NCI-H1417 treated with DMSO at 0.1 percent for 48 hours (cell line): Measurements from ENCODE around the gene TBC1D21.

Experiments used
- DNase-seq: peaks from one replicate; lab custom pipeline; 2025; lab: John Stamatoyannopoulos, UW

TBC1D21 gene

GRCh38 chr15:73889053-73889761, 15.8 kb downstream of the TBC1D21 start:
- no peak for DNase-seq

GRCh38 chr15:73889762-73890124, 16.4 kb downstream of the TBC1D21 start:
- DNase-seq: no peak

DNA sequence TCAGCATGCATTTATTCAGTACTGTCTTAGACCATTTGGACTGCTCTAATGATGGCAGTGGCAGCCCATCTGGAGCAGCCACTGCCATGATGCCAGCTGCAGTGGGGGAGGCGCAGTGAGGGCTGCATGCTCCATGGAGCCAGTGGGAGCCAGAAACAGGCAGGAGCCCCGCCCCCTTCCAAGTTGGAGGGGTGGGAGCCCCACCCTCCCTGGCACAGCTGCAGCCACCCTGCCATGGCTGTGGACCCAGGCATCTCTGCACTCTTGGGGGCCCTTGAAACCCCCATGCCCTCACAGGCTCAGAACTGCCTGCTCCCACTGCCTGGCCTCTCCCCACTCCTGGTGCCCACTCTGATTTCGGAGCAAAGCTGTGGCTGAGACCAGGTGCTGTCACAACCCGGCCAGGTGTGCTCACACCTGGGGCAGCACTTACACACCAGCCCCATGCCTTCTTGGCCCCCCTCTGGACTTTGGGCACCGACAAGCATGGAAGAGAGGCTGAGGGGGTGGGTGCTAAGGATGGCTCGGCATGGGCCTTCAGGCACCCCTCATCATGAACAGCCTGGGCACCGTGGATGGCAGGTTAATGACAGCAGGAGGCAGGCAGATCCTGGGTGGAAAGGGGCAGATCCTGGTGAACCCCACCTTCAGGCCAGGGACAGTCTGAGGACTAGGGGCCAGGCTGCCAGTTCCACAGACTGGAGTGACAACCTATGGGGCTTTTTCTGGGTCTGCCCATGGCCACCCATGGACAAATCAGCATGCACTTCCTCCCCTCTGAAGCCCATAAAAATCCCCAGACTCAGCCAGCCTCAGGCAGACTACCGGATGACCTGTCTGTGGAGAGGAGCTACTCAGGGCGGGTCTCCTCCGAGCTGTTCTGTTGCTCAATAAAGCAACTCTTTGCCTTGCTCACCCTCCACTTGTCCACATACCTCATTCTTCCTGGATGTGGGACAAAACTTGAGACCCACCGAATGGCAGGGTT, 18.3 kb downstream of the TBC1D21 start:
- no peak for DNase-seq

DNA sequence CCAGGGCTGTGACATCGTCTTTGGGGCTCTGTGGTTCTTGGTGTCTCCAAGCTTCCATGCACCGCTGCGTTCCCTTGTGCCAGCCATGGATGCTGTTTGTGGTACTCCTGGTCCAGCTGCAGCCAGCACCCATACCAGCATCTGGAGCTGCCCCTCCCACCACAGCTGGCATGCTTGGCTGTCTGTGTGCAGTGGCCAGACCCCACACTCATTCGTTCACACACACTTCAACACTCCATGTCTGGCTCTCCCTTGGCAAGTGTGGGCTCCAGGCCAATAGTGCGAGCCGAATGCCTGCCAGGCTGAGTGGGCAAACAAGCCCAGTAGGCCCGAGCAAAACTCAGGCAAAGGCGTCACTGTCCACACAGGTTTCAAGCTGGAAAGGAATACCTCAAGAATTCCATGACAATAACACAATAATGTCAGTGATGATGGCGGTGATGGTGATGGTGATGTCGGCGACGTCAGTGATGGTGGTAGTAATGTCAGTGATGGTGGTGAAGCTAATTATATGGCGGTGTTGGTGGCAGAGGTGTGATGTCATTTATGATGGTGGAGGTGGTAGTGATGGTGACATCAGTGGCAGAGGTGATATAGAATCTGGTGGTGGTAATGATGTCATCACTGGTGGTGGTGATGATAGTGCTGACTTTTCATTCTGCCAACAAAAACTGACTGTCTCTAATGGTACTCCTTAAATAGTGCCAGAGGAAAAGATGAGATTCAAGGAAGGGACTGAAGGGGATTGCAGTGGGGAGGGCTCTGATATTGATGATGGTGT, 19.3 kb downstream of the TBC1D21 start:
- DNase-seq: no peak

DNA sequence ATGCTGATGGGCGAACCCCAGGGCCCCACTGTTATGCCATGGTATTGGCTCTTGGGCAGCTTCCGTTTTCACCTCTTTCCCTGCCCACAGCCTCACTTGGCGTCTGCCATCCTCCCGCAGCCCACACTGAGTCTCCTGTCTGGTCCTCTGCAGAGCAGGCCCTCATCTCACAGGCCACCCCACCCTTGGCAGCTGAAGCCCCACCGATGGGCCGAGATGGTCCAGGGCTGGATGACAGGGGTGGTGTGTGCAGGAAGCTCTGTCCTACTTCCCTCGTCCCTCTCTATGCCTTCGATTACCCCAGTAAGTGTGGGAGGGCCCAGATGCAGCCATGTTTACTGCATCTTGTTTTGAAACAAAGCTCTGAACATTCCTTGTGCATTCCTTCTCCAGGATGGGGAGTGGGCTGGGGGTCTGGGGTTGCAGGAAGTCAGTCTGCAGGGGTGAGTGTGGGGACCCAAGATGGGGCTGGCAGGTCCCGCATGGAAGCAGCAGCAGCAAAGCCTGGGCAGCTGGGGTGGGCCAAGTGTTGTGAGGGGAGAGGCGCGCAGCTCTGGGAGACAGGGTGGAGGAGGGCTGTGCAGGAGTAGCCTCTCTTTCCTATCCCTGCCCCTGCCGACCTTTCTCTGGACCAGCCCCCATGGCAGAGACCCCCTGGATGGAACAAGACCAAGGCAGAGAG, 20.9 kb downstream of the TBC1D21 start:
- no peak for DNase-seq

GRCh38 chr15:73897441-73898261, 24.3 kb downstream of the TBC1D21 start:
- DNase-seq: no peak

DNA sequence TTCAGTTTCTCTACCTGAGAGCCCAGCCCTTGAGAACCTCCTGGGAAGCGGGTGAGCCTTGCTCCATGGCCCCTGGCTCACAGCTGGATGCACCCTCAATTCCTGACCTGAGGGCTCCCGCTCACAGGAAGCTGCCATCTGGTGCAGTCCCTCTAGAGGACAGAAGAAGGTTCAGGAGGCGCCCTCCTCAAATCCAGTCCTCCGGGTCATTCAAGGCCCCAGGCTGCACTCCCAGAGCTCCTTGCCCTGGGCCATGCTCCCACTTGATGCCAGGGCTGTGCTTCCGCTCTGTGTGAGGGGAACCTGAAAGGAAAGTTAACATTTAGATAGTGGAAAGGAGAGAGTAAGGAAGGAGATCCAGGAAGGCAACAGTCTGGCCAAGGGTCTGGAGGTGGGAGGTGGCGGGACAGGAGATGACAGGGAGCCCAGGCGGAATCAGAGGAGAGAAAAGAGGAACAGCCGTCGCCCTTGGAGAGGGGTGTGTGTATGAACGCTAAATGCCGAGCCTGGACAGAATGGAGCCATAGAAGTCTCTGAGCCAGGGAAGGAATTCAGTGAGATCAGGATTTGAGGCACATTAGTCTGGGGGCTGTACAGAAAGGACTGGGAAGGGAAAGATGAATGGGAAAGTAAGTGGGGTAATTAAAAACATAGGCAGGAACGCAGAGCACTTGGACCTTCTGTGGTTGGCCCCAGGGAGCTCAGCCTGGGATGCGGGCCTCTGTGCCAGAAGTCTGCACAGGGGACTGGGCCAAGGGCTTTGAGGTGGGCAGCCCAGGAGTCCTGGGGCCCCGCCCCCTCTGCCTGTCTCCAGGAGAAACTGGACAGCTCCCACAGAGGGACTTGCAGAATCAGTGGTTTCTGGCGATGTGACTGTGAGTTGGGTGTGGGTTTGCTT, 26.1 kb downstream of the TBC1D21 start:
- no peak for DNase-seq

- no peak for DNase-seq
These were observed 26.8 kb downstream of the TBC1D21 start for GRCh38 chr15:73900095-73900712.

GRCh38 chr15:73901126-73901810, 27.9 kb downstream of the TBC1D21 start:
- no peak for DNase-seq

DNA sequence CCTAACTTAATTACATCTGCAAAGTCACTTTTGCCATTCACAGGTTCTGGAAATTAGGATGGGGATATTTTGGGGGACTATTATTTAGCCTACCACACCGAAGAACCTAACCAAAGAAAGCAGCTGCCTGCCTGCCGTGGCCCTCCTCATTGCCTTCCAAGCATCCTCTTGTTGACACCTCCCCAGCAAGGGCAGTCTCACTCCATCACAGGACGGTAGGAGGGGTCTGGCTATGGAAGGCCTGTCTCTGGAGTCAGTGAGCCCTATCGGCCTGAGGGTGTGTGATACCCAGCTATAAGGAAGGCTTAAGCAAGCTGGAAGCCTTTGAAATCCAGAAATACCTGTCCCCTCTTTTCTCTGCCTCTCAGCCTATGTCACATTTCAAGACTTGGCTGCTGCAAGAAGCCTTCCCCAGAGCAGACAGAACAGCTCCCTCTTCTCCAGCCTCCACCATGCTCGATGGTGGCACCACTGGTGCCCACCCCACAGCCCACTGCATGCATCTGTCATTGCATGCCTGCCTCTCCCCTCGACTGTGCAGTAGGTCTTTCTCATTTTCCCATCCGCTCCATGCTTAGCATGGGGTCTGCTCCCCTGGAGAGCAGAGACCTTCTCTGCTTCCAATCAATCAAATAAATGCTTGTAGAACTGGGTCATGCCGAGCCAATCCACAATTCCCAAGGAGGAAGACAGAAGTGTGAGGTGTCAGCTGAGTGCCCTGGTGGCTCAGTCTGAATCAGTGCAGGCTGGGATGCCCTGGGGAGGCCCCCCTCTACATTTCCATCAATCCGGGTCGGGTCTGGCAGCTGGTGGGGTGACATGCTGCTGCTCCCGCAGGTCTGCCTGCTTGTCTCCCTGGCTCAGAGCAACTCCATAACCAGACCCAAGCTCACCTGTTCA, 29.0 kb downstream of the TBC1D21 start:
- DNase-seq: no peak

- DNase-seq: no peak
These were observed 30.9 kb downstream of the TBC1D21 start for GRCh38 chr15:73904026-73904815.

- DNase-seq: no peak
These were observed 32.0 kb downstream of the TBC1D21 start for GRCh38 chr15:73905225-73905827.

- no peak for DNase-seq
These were observed 33.1 kb downstream of the TBC1D21 start for GRCh38 chr15:73906346-73907034.

- DNase-seq: no peak
These were observed 33.7 kb downstream of the TBC1D21 start for GRCh38 chr15:73907035-73907408.

GRCh38 chr15:73908030-73908821, 34.9 kb downstream of the TBC1D21 start:
- DNase-seq: no peak
